ENCODE results near the gene TOMM6.

GRCh38 chr6:41741625-41742490, 45.6 kb upstream of the TOMM6 start:
- TF ChIP-seq CTCF (IDR thresholded peaks at IDR 0.05) (no peak), POLR2A (IDR thresholded peaks at IDR 0.05) (no peak)

Measured in thyroid gland (tissue), 4 donors.